Measurements from ENCODE around the gene TUBGCP3. TPM values are rescaled to one million over a fixed set of nuclear protein-coding genes. Genes with fewer than 3 reads are reported as not detected.

The TUBGCP3 gene
- total RNA-seq, 1 experiment from 2014 or later, result 51.4 TPM

DNA sequence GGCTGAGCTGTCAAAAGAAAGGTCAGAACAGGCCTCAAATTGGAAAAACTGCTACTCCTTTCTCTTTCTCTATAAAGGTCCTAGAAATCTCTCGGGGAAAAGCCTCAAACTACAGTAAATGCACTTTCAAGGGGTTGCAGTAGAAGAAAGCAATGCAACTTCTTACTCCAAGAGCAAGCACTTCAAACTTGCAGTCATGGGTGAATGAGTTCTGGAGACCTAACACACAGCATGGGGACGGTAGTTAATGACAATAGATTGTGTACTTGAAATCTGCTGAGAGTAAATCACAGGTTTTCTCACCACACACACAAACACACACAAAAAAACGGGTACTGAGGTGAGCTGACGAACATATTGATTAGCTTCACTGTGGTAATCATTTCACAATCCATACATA lies 11.8 kb downstream of the TUBGCP3 start:
- no peak overlapping the region for H3K4me3 ChIP-seq (replicated peaks in 1 of 2; ENCODE audit: low read depth in 1 of 2, low read length in 2 of 2)
- no peak for ATAC-seq
- no peak for DNase-seq (ENCODE audit: low read depth, low spot score)
- no peak overlapping the region for H3K4me2 ChIP-seq (ENCODE audit: low read length)
- no peaks in the 10 kb centered on the region for H3K9me3 ChIP-seq (ENCODE audit: control insufficient read depth in 1 of 2, insufficient read depth in 1 of 2, low read depth in 1 of 2, low read length in 2 of 2)
- peaks cover 14% of the 10 kb centered on the region; the same call in 1 of the 2 replicates for H4K20me1 ChIP-seq (ENCODE audit: insufficient read depth)
- CTCF ChIA-PET, result no interaction called here
- TF ChIP-seq SIN3A (IDR thresholded peaks at IDR 0.05; ENCODE audit: low read depth) (no peak), CBX3 (IDR thresholded peaks at IDR 0.05; ENCODE audit: low read depth) (no peak), ELF1 (IDR thresholded peaks at IDR 0.05; ENCODE audit: borderline replicate concordance, low read depth) (no peak), POLR2AphosphoS5 (IDR thresholded peaks at IDR 0.05; ENCODE audit: low read depth, low read length) (no peak), ZNF274 (IDR thresholded peaks at IDR 0.05; ENCODE audit: low read depth, low read length) (no peak), SP1 (IDR thresholded peaks at IDR 0.05; ENCODE audit: low read depth) (no peak), POLR2A (IDR thresholded peaks at IDR 0.05; ENCODE audit: borderline replicate concordance, extremely low read depth, insufficient read depth, insufficient read length) (no peak), JUND (IDR thresholded peaks at IDR 0.05) (no peak), SRF (IDR thresholded peaks at IDR 0.05; ENCODE audit: low read depth) (no peak), EZH2 (IDR thresholded peaks at IDR 0.05) (no peak)
- TF ChIP-seq, protein P1, sequence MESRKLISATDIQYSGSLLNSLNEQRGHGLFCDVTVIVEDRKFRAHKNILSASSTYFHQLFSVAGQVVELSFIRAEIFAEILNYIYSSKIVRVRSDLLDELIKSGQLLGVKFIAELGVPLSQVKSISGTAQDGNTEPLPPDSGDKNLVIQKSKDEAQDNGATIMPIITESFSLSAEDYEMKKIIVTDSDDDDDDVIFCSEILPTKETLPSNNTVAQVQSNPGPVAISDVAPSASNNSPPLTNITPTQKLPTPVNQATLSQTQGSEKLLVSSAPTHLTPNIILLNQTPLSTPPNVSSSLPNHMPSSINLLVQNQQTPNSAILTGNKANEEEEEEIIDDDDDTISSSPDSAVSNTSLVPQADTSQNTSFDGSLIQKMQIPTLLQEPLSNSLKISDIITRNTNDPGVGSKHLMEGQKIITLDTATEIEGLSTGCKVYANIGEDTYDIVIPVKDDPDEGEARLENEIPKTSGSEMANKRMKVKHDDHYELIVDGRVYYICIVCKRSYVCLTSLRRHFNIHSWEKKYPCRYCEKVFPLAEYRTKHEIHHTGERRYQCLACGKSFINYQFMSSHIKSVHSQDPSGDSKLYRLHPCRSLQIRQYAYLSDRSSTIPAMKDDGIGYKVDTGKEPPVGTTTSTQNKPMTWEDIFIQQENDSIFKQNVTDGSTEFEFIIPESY (IDR thresholded peaks at IDR 0.05; ENCODE audit: extremely low read depth, insufficient replicate concordance, low read length), result no peak
- TF ChIP-seq, protein P2, sequence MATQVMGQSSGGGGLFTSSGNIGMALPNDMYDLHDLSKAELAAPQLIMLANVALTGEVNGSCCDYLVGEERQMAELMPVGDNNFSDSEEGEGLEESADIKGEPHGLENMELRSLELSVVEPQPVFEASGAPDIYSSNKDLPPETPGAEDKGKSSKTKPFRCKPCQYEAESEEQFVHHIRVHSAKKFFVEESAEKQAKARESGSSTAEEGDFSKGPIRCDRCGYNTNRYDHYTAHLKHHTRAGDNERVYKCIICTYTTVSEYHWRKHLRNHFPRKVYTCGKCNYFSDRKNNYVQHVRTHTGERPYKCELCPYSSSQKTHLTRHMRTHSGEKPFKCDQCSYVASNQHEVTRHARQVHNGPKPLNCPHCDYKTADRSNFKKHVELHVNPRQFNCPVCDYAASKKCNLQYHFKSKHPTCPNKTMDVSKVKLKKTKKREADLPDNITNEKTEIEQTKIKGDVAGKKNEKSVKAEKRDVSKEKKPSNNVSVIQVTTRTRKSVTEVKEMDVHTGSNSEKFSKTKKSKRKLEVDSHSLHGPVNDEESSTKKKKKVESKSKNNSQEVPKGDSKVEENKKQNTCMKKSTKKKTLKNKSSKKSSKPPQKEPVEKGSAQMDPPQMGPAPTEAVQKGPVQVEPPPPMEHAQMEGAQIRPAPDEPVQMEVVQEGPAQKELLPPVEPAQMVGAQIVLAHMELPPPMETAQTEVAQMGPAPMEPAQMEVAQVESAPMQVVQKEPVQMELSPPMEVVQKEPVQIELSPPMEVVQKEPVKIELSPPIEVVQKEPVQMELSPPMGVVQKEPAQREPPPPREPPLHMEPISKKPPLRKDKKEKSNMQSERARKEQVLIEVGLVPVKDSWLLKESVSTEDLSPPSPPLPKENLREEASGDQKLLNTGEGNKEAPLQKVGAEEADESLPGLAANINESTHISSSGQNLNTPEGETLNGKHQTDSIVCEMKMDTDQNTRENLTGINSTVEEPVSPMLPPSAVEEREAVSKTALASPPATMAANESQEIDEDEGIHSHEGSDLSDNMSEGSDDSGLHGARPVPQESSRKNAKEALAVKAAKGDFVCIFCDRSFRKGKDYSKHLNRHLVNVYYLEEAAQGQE (IDR thresholded peaks at IDR 0.05; ENCODE audit: low read depth), result no peak
- no peaks in the 10 kb centered on the region for H3K36me3 ChIP-seq (ENCODE audit: control insufficient read depth in 1 of 2, insufficient read depth in 2 of 2, low read length in 2 of 2)
- no TSS peak for BruUV-seq (replicated peaks)
- no peaks in the 10 kb centered on the region for H3K9me2 ChIP-seq (ENCODE audit: insufficient read depth)
- no peak overlapping the region for H2AFZ ChIP-seq (ENCODE audit: low read depth, low read length, poor library complexity, severe bottlenecking)
- H3K27me3 ChIP-seq (ENCODE audit: insufficient read depth, low read length), result no peaks in the 10 kb centered on the region
- no peak overlapping the region for H3K9ac ChIP-seq (ENCODE audit: low read length)
- intact Hi-C loops (cut with micrococcal nuclease), result no loop called here
- RAD21 ChIA-PET (ENCODE audit: low non-redundant PET in 1 of 2, low total read pairs in 2 of 2, uncharacterized antibody in 2 of 2, unreplicated experiment in 2 of 2), result no interaction called here
- no peak overlapping the region for H3K27ac ChIP-seq (ENCODE audit: low read depth, low read length)
- POLR2A ChIA-PET, result no interaction called here
- peaks cover 0 to 5% of the 10 kb centered on the region in 2 experiments; a peak in 1 of 4 replicates for H3K4me1 ChIP-seq (ENCODE audit: control insufficient read depth in 1 of 2, insufficient read depth in 2 of 2, low read length in 2 of 2)
- H3K79me2 ChIP-seq (ENCODE audit: insufficient read depth, low read length), result peaks cover 98% of the 10 kb centered on the region

All from HCT116 (cell line).